NCI-H1417 (cell line): ENCODE measurements around the gene EXOC7.
"Not testable (repeated sequence)": the region's sequence is repeated elsewhere in the genome, so short reads cannot be mapped to it uniquely, and the experiment has no call there.

Experiments used
- DNase-seq, 3 experiments: peaks; one replicate each; lab custom pipeline; 2025; lab: John Stamatoyannopoulos, UW

EXOC7 gene

DNA sequence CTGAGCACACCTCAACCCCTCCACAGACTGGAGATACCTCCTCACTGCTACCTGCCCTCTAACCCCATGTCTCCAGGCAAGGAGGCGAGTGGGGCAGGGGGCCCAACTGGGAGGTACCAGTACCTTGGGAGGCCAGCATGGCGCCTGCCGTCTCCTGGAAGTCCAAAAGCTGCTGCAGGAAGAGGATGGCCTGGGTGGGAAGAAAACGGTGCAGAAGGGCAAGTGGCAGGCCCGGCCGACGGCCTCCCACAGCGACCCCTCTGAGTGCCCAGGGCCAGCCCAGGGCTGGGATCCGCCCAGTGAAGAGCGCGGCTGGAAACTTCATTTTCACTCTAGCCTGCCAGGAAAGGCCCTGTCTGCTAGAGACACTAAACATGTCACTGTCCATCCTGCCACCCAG is 16.1 kb downstream of the EXOC7 start:
- no peak for DNase-seq

DNA sequence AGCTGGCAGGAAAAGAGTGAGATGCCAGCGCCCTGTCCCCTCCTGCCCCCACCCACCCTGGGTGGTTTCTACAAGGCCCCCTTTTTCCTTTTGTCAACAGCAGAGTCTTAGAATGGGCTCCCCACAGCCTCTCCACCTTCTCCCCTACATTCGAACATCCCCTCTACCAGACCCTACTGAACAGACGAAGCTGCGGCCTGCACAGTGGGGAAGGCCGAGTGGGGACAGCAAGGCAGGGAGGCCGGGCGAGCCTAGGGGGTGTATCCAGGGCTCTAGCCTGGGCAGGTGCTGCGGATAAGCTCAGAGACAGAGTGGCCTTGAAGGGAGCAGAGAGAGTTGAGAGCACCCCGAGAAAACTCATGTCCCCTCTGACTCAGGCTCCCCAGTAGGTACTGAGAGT is 17.2 kb downstream of the EXOC7 start:
- DNase-seq = no peak

DNA sequence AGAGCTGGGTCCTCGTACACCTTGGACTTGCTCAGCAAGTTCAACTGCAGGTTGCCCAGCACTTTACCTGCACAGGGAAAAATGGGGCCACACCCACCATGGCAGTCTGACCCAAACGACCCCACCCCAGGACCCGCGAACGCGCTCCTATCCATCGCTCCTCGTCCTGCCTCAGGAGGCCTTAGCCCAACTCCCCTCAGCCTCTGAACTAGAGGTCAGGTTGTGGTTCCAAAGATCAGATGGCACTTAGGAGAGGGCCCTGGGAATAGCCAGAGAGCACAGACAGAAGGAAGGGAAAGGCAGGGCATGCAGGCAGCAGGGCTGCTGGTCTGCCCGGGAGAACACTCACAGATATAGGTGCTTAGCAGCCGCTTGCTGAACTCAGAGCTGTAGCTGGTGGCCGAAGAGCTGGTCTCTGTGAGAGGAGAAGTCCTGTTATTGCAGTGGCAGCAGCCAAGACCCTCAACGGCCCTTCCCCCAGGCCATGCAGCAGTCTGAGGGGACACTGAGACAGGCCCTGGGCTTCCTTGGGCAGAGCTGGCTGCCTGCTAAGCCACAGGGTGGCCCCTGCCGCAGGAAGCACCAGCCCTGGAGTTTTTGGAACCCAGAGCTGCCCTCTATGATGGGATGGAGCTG is 17.7 kb downstream of the EXOC7 start:
- no peak for DNase-seq

DNA sequence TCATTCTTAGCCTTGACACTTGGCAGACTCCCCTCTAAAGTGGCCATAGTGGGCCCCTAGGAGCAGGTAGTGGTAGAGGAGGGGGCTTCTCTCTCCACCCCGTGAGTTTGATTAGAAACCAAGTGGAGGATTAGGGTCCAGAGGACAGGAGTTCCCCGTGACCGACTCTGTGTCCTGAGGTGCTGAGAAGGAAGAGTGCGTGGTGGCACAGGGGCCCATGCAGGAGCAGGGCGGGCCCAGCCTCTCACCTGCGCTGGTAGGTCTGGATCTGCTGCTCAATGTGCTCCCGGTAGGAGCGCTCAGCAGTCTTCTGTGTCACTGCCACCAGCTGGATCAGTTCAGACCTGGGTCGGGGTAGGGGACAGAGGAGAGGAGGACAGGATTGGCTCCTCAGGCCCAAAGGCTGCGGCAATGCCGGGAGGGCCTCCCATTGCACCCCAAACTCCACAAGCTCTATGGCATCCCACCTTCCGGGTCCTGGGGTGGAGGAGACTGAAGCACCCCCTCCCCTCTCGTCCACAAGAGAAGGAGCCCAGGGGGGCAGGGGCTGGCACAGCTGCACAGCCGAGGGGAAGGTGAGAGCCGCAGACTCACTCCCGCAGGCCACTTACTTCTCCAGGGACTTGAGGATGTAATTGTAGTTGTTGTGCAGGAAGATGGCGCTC is 18.4 kb downstream of the EXOC7 start:
- DNase-seq = peak in 1 of 3 experiments; percentile 59

DNA sequence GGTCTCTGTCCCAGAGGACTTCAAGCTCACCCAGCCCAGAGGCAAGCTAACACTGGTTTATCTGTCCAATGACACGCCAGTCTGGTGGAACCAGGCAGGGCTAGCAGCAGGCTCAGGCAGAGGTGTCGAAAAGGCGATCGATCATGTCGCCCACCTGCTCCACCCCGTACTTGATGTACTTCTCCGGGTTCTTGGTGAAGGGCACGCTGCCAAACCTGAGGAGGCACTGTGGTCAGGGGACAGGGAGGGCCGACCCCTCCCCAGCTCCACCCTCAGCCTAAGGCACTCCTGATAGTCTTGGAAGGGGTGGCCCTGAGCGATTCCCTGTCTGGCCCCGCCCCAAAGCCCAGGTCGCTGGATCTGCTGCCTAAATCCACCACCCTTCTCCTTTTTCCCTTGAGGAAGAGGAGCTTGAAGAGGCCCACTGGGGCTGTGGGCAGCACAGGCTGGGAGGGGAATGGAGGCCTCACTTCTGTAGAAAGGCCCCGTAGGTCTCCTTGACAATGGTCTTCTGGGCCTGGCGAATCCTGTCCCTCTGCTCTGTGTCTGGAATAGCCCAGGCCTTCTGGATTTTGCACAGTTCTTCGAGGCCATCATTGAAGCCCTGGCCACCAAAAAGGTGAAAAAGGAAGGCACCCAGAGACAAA is 19.9 kb downstream of the EXOC7 start:
- peak in 1 of 3 experiments; percentile 44 for DNase-seq

DNA sequence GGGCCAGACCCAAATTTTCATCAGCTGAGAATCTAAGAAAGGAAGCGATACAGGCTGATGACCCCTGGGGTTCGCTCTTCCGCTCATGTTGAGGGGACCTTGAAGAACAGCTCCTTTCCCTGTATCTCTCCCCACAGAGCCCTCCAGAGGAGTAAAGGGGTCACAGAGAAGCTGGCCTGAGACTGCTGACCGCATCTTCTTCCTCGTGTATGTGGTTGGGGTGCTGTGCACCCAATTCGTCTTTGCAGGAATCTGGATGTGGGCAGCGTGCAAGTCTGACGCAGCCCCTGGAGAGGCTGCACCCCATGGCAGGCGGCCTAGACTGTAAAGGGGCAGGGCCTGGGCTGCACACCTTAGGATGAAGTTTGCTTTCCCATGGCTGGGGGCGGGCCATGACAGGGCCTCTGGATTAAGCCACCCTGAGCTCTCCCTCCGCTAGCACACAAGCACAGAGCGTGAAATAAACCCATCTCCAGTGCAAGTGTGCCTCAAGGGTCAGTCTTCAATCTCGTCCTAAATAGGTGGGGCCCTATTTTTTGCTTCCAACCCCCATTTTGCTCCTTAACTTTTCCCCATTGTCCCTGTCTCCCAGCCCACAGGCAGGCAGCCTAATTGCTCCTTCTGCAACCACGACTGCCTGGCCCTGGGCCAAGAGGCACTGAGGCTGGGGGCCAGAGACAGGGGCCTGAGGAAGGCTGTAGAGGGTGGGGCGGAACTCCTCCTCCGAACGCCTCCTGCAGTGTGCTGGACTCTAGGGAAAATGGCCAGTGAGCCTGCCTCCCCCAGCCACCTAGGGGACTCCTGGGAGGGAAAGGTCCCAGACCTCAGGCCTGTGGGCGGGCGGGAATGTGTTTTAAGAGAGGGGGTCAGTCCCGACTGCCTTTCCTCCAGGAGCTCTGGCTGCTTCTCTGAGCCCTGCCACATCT is 21.0 kb downstream of the EXOC7 start:
- peak in 1 of 3 experiments; percentile 34 for DNase-seq

DNA sequence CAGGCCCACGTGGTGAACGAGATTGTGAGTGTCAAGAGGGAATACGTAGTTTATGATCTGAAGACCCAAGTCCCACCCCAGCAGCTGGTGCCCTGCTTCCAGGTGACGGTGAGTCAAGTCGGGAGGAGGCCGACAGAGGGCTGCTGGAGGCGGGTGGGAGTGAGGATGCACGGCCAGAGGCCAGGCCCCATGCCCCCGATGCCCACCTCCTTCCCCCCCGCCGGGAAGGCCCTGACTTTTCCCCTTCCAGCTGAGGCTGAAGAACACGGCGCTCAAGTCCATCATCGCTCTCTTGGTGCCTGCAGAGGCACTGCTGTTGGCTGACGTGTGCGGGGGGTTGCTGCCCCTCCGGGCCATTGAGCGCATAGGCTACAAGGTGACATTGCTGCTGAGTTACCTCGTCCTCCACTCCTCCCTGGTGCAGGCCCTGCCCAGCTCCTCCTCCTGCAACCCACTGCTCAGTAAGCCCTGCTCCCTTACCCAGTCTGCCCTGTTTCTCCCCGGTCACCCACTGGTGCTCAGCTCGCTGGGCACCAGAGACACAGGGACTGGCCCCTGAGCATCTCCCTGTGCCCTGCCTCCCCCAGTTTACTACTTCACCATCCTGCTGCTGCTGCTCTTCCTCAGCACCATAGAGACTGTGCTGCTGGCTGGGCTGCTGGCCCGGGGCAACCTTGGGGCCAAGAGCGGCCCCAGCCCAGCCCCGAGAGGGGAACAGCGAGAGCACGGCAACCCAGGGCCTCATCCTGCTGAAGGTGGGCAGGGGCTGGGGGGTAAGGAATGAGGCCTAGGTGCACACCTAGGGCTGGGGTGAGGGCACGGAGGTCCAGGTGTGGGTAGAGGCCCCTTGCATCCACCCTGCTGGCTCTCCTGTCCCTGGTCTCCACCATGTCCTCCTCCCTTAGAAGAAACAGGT is 22.0 kb downstream of the EXOC7 start:
- no peak for DNase-seq

DNA sequence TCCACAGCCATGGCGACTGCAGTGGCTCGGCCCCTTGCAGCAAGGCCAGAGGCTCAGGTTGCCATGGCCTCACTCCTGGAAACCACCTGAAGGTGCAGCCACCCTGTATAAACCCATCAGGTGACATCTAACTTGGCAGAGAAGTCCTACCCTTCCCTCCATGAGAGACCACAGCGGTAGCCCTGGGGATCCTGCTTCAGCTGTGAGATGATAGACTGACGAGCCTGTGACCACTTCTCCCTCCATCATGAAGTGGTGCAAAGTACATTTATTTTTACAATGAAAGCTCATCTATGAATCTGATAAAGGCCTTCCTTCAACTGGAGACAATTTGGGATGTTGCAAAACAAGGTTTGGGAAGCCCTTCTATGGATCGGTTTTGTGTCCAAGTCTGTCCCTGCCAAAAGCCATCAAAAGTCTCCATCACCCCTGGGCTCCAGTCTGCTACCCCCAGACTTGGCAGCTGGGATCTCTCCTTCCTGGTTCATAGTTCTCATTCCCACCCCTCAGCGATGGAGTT is 22.8 kb downstream of the EXOC7 start:
- no peak for DNase-seq

DNA sequence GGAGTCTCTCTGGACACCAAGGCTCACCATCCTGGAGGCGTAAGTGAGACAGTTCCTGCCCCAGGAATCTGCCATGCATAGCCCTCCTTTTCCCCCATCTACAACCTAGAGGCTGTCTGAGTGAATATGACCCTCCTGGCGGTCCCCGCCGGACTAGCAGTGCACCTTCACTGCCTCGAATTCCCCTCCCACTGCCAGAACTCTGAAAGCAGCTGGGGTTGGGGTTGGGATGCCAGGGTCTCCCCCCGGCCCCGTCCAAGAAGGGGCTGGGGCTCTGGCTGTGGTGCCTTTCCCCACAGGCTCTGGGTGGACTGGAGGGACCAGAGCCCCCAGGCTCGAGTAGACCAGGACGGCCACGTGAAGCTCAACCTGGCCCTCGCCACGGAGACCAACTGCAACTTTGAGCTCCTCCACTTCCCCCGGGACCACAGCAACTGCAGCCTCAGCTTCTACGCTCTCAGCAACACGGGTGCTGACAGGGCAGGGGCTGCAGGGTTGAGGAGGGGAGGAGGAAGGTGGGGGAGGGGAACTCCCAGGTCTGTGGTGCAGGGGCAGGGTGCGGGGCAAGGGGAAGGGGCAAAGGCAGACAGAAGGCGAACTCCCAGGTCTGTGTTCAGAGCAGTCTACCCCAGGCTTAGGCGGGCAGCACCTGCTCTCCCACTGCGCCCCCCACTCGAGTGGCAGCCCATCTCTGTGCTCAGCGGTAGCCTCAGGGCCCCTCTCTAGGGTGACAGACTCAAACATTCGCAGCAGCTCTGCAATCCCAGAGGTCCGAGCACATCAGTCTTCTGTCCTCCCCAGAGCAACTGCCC is 23.4 kb downstream of the EXOC7 start:
- peak in 2 of 3 experiments; percentile 53 to 63 for DNase-seq

DNA sequence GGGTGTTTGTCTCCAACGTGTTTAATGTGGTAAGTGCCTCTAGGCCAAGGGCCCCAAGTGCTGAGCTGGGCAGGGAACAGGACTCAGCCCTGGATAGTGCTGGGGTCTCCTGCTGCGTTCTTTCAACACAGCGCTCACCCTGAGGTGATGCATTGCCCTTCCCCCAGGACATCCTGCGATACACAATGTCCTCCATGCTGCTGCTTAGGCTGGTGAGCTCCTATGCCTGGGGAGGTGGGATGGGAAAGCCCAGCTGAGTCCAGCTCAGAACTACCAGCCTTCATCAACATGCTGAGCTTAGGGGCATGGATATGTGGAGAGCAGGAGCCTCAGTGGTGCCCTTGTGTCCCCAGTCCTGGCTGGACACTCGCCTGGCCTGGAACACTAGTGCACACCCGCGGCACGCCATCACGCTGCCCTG is 24.0 kb downstream of the EXOC7 start:
- DNase-seq = peak in 1 of 3 experiments; percentile 67

DNA sequence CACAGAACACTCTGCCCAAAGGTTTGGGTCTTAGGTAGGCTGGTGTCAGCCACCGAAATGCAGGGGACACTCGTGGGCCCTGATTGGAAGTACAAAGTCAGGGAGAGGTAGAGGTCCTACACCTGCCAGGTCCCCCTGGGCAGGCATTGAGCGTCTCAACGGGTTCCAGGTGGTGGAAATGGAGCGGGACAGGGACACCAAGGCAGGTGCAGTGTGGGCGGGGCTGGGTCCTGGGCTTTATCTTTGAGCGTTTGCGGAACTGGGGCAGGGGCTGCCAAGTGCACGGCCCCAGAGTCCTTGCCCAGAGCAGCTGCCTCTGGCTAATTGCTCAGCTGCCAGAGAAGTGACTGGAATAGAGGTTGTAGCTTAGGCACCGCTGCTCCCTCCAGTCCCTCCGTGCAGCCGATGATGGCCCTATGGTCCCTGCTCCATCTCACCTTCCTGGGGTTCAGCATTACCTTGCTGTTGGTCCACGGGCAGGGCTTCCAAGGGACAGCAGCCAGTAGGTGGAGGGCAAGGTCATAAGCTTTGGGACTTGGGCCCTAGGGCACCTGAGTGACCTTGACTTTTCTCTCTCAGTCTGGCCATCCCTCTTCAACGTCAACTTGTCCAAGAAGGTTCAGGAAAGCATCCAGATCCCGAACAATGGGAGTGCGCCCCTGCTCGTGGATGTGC is 24.6 kb downstream of the EXOC7 start, which contains the start of gene ZACN:
Gene ZACN (plus strand): TSS at position 323 of the 675 bp plus-strand sequence. CDS start 83 bp downstream, at position 406.
- peak; percentile 57 to 80 (median 67) for DNase-seq

DNA sequence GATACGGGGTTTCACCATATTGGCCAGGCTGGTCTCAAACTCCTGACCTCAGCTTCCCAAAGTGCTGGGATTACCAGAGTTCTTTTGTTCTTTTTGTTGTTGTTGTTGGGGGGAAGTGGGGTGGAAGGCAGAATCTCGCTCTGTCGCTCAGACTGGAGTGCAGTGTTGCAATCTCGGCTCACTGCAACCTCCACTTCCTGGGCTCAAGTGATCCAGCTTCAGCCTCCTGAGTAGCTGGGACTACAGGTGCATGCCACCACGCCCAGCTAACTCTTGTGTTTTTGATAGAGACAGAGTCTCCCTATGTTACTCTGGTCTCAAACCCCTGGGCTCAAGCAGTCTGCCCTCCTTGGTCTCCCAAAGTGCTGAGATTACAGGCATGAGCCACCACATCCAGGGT is 25.2 kb downstream of the EXOC7 start:
- DNase-seq = not testable (repeated sequence)

DNA sequence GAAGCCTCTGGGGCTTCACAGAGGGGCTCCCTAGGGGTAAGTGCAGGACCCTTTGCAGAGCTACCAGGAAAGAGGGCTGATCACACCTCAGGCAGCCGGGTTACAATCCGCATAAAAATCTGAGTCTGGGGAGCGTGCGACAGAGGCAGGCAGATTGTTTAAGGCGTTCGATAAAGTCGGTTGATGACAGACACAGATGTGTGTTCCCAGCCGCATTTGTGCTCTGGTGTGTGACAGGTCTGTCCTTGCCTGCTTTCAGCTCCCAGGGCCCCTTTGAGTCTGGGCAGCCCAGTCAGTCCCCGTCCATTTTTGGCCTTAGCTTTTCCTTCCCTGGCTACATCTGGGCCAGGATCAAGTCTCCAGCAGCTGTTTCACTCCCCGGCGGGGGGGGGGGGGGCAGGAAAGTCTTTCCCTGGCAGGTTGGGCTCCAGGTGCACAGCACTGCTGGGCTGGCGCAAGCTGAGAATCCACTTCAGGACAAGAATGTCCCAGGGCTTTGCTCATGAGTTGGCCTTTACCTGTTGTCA is 25.9 kb downstream of the EXOC7 start:
- DNase-seq = peak in 2 of 3 experiments; percentile 42 to 73

DNA sequence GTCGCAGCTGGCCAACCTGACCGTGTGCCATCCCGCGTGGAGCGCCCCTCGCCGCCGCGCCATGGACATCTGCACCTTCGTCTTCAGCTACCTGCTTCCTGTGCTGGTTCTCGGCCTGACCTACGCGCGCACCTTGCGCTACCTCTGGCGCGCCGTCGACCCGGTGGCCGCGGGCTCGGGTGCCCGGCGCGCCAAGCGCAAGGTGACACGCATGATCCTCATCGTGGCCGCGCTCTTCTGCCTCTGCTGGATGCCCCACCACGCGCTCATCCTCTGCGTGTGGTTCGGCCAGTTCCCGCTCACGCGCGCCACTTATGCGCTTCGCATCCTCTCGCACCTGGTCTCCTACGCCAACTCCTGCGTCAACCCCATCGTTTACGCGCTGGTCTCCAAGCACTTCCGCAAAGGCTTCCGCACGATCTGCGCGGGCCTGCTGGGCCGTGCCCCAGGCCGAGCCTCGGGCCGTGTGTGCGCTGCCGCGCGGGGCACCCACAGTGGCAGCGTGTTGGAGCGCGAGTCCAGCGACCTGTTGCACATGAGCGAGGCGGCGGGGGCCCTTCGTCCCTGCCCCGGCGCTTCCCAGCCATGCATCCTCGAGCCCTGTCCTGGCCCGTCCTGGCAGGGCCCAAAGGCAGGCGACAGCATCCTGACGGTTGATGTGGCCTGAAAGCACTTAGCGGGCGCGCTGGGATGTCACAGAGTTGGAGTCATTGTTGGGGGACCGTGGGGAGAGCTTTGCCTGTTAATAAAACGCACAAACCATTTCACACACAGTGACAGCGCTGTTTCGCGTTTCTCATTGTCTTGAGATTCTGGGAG is 26.6 kb downstream of the EXOC7 start:
- peak in 2 of 3 experiments; percentile 54 to 60 for DNase-seq

DNA sequence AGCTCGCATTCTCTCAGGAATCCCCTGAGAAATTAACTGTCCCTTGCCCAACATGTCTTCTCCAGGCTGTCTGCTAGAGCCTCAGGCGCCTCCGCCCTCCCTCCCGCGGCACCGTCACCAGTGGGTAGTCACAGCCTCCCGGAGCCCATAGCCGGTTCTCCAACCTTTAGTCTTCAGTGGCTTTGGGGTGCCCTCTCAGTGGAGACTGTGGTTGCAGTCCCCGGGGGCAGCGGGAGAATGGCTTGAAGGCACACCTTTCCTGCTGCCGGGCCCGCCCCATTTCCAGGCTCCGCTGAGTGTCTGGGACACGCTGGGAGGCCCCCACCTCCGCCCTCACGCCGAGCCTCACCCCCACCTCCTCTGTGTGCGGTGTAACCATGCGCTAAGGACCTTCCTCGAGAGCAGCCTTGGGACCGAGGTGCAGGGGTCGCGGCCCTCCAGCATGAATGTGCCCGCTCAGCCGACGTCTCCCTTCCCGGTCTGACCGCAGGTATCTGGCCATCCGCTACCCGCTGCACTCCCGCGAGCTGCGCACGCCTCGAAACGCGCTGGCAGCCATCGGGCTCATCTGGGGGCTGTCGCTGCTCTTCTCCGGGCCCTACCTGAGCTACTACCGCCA is 27.3 kb downstream of the EXOC7 start:
- peak in 1 of 3 experiments; percentile 43 for DNase-seq

DNA sequence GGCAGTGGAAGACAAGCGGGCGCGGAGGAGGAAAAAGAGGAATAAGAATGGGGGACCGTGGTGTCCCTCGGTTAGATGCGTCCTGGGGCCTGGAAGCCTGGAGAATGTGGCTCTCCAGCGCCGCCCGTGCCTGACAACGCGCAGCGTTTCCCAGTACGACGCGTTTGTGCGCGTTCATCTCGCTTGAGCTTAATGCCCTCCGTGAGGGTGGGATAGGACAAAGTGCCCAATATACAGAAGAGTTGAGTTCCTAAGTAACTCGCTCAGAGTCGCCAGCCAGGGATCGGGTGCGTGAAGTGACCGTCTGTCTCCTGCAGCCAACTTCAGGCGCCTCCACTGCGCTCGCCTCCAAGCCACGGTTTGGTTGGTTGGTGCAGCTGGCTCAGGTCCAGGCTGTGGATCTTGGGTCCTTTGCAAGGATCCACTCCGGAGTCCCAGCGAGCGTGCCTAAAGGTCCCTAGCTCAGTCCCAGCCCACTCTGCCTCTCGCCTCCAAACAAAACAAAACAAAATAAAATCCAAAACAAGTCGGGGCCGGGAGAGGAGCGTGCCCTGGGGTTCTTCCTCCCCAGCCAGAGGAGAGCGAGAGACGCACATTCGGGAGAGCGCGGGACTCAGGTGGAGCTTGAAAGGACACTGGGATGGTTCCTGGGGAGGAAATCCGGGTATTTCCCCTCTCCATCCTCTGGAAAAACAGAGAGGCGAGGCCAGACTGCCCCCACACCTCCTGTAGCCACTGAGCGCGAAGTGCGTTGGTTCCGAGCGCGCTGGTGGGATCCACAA is 28.0 kb downstream of the EXOC7 start:
- DNase-seq = peak; percentile 24 to 74 (median 33)
